GM12865 (cell line): Measurements from ENCODE around the gene PRSS50.
A peak's percentile ranks its signal among the peaks of the same experiment; 100 is the strongest.
"Not testable (repeated sequence)": the region's sequence is repeated elsewhere in the genome, so short reads cannot be mapped to it uniquely, and the experiment has no call there.

Source experiments
- DNase-seq: peaks from one replicate; pipeline ENCODE4 v3.0.0; 2010; ENCODE audit warnings: low read depth
- H3K4me3 ChIP-seq: 2 replicates; pipeline ENCODE4 v1.5.1; 2011; ENCODE audit warnings: mild to moderate bottlenecking, low read depth, low read length, control low read depth
- CTCF ChIP-seq: IDR thresholded peaks from 2 replicates; pipeline ENCODE4 v1.5.1; 2011; ENCODE audit warnings: low read length, control low read depth, low read depth, inconsistent platforms; ENCODE audit not compliant: insufficient read depth; ENCODE audit errors: missing control alignments

PRSS50 gene

GRCh38 chr3:46717447-46718231 lies at the start of gene PRSS50:
PRSS50 (minus strand) TSS chr3:46717869; CDS start chr3:46717824, 45 bp downstream.
- peak; percentile 23 for DNase-seq
- peak; percentile 49 for TF ChIP-seq CTCF
- H3K4me3 ChIP-seq = no peak within 1 kb of the TSS

GRCh38 chr3:46764206-46764605 lies 46.5 kb upstream of the PRSS50 start:
- H3K4me3 ChIP-seq = no peak overlapping the region
- no peak for TF ChIP-seq CTCF
- no peak for DNase-seq

- no peak for TF ChIP-seq CTCF
- no peak overlapping the region for H3K4me3 ChIP-seq
- no peak for DNase-seq
These were observed 45.5 kb upstream of the PRSS50 start for GRCh38 chr3:46763178-46763577.

- DNase-seq = no peak
- no peak for TF ChIP-seq CTCF
These were observed 41.8 kb upstream of the PRSS50 start for GRCh38 chr3:46759239-46760167.

GRCh38 chr3:46756642-46757041 lies 39.0 kb upstream of the PRSS50 start:
- DNase-seq = no peak
- no peak for TF ChIP-seq CTCF
- H3K4me3 ChIP-seq = no peak overlapping the region

More at GRCh38 chr3:46759239-46760167, 41.8 kb upstream of the PRSS50 start:
- no peak overlapping the region for H3K4me3 ChIP-seq

- DNase-seq = no peak
- no peak for TF ChIP-seq CTCF
- H3K4me3 ChIP-seq = no peak overlapping the region
These were observed 38.0 kb upstream of the PRSS50 start for GRCh38 chr3:46755646-46756045.

GRCh38 chr3:46753127-46753526 lies 35.5 kb upstream of the PRSS50 start:
- peak; percentile 20 for DNase-seq
- not testable (repeated sequence) for H3K4me3 ChIP-seq
